ENCODE measurements around the gene SASH1.
"Not testable (repeated sequence)": the region's sequence is repeated elsewhere in the genome, so short reads cannot be mapped to it uniquely, and the experiment has no call there.

Gene SASH1

GRCh38 chr6:148329596-148330381 lies 12.8 kb upstream of the SASH1 start:
- no peak for DNase-seq

GRCh38 chr6:148332088-148332487 lies 10.6 kb upstream of the SASH1 start:
- no peak for DNase-seq

- no peak for DNase-seq
These were observed 5.7 kb upstream of the SASH1 start for GRCh38 chr6:148336901-148337300.

GRCh38 chr6:148339766-148340165 lies 2.9 kb upstream of the SASH1 start:
- DNase-seq, result no peak

GRCh38 chr6:148340586-148341297 lies 1.9 kb upstream of the SASH1 start:
- no peak for DNase-seq

- DNase-seq, result no peak
These were observed 613 bp upstream of the SASH1 start for GRCh38 chr6:148342100-148342349.

- DNase-seq, result no peak
These were observed 577 bp downstream of the SASH1 start for GRCh38 chr6:148343047-148343782.

GRCh38 chr6:148345176-148345575 lies 2.5 kb downstream of the SASH1 start:
- no peak for DNase-seq

GRCh38 chr6:148345578-148345977 lies 2.9 kb downstream of the SASH1 start:
- DNase-seq, result no peak

GRCh38 chr6:148346681-148347440 lies 4.2 kb downstream of the SASH1 start:
- no peak for DNase-seq

GRCh38 chr6:148347441-148348054 lies 4.9 kb downstream of the SASH1 start:
- no peak for DNase-seq

- DNase-seq, result no peak
These were observed 5.7 kb downstream of the SASH1 start for GRCh38 chr6:148348335-148348734.

- no peak for DNase-seq
These were observed 6.1 kb downstream of the SASH1 start for GRCh38 chr6:148348778-148349177.

- DNase-seq, result no peak
These were observed 6.8 kb downstream of the SASH1 start for GRCh38 chr6:148349466-148349865.

- no peak for DNase-seq
These were observed 8.7 kb downstream of the SASH1 start for GRCh38 chr6:148351309-148351708.

GRCh38 chr6:148352421-148352820 lies 9.8 kb downstream of the SASH1 start:
- not testable (repeated sequence) for DNase-seq

- no peak for DNase-seq
These were observed 15.7 kb downstream of the SASH1 start for GRCh38 chr6:148358196-148358785.

GRCh38 chr6:148359228-148359627 lies 16.6 kb downstream of the SASH1 start:
- no peak for DNase-seq

GRCh38 chr6:148364056-148364824 lies 21.6 kb downstream of the SASH1 start:
- no peak for DNase-seq

GRCh38 chr6:148365041-148365440 lies 22.4 kb downstream of the SASH1 start:
- DNase-seq, result no peak

- DNase-seq, result no peak
These were observed 24.9 kb downstream of the SASH1 start for GRCh38 chr6:148367411-148368024.

Measured in activated CD4-positive, alpha-beta T cell treated with anti-CD3 and anti-CD28 coated beads for 48 hours (primary cell).